ENCODE measurements around the gene SLC2A3. TPM values are rescaled to one million over a fixed set of nuclear protein-coding genes. Genes with fewer than 3 reads are reported as not detected.
"Not testable (repeated sequence)": the region's sequence is repeated elsewhere in the genome, so short reads cannot be mapped to it uniquely, and the experiment has no call there.

Gene SLC2A3
- polyA plus RNA-seq, 3 donors, result 16.3 to 31.4 (median 25.3) TPM

DNA sequence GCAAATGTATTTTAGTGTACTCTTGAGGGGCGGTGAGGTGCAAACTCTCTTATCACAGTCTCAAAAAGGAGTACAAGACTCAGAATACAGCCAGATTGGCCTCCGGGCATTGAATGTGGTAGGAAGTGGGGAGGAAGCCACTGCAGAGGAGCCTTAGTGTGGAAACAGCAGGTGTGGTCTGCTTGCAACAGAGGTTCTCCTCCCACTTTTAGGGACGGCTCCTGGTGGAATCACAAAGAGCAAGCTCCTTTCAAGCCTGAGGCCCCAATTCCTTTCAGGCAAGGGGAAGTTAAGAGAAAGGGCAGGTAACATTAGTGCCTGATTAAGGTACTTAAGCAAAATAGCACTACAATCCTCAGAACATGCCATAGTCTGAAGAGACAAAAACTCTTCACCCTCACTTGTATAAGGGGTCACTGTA is 23.7 kb upstream of the SLC2A3 start:
- DNase-seq (ENCODE audit: extremely low read depth in 1 of 11, low read depth in 9 of 11, low spot score in 4 of 11), result no peak

DNA sequence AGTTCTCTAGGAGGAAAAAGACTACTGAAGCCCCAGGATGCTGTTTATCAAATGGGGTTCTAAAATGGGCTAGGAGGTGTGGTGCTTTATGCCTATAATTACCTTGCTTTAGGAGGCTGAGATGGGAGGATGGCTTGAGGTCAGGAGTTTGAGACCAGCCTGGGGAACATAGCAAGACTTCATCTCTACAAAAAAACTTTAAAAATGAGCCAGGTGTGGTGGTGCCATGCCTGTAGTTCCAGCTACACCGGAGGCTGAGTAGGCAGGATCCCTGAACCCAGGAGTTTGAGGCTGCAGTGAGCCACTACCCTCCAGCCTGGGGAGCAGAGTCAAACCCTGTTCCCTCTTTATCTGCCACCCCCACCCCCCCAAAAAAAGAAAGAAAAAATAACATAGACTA is 23.3 kb upstream of the SLC2A3 start:
- DNase-seq (ENCODE audit: extremely low read depth in 1 of 11, low read depth in 9 of 11, low spot score in 4 of 11), result no peak

DNA sequence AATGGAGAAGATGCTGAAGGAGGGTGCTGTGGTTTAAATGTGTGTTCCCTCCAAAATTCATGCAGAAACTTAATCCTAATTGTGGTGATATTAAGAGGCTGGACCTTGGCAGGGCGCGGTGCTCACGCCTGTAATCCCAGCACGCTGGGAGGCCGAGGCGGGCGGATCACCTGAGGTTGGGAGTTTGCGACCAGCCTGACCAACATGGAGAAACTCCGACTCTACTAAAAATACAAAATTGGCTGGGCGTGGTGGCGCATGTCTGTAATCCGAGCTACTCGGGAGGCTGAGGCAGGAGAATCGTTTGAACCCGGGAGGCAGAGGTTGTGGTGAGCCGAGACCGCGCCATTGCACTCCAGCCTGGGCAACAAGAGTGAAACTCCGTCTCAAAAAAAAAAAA is 18.9 kb upstream of the SLC2A3 start:
- not testable (repeated sequence) for DNase-seq (ENCODE audit: extremely low read depth in 1 of 11, low read depth in 9 of 11, low spot score in 4 of 11)

DNA sequence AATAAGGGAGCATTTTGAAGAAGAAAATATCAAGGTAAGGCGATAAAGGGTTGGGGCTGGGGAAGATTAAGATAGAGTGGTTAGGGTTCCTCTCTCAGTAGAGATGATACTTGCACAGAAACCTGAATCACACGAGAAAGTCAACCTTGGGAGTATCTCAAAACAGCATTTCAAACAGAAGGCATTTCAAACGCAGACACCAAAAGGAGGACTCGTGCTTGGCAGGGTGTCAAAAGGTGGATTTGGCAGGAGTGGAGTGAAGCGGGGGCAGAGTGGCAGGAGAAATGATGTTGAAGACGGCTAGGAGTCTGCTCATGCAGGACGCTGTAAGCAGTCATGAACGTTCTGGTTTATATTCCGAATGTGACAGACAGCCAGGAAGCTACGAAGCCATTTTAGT is 18.4 kb upstream of the SLC2A3 start:
- DNase-seq (ENCODE audit: extremely low read depth in 1 of 11, low read depth in 9 of 11, low spot score in 4 of 11), result not testable (repeated sequence)

DNA sequence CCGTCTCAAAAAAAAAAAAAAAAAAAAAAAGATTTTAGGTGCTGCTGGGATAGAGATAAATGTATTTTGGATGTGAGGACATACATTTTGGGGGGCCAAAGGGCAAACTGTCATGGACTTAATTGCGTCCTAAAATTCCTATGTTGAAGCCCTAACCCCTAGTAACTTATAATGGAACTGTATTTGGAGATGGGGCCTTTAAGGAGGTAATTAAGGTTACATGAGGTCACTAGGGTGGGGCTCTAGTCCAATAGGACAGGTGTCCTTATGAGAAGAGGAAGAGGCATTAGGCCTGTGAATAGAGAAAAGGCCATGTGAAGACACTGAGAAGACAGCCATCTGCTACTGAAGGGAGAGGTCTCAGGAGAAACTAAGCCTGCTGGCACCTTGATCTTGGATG is 17.9 kb upstream of the SLC2A3 start:
- not testable (repeated sequence) for DNase-seq (ENCODE audit: extremely low read depth in 1 of 11, low read depth in 9 of 11, low spot score in 4 of 11)

DNA sequence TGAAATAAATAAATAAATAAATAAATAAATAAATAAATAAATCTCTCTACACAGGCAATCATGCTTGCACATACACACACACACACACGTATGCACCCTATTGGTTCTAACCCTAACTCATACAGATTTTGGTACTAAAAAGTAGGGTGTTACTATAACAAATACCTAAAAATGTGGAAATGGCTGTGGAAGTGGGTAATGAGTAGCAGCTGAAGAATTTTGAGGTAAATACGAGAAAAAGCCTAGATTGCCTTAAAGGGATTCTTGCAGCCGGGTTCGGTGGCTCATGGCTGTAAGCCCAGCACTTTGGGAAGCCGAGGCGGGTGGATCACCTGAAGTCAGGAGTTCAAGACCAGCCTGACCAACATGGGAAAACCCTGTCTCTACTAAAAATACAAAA is 15.7 kb upstream of the SLC2A3 start:
- DNase-seq (ENCODE audit: extremely low read depth in 1 of 11, low read depth in 9 of 11, low spot score in 4 of 11), result no peak

DNA sequence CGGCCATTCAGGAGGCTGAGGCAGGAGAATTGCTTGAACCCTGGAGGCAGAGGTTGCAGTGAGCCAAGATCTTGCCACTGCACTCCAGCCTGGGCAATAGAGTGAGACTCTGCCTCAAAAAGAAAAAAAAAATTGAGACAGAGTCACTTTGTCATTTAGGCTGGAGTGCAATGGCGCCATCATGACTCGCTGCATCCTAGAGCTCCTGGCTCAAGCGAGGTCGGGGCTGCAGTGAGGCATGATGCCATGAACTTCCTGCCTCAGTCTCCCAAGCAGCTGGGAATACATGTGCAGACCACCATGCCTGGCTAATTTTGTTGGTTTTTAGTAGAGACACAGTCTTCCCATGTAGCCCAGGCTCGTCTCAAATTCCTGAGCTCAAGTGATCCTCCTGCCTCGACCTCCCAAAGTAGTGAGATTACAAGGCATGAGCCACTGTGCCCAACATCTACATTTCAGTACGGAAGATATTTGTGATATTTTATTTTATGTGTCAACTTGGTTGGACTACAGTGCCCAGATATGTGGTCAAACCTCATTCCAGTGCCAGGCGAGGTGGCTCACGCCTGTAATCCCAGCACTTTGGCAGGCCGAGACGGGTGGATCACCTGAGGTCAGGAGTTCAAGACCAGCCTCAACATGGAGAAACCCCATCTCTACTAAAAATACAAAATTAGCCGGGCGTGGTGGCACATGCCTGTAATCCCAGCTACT is 14.4 kb upstream of the SLC2A3 start:
- DNase-seq (ENCODE audit: extremely low read depth in 1 of 11, low read depth in 9 of 11, low spot score in 4 of 11), result not testable (repeated sequence)

DNA sequence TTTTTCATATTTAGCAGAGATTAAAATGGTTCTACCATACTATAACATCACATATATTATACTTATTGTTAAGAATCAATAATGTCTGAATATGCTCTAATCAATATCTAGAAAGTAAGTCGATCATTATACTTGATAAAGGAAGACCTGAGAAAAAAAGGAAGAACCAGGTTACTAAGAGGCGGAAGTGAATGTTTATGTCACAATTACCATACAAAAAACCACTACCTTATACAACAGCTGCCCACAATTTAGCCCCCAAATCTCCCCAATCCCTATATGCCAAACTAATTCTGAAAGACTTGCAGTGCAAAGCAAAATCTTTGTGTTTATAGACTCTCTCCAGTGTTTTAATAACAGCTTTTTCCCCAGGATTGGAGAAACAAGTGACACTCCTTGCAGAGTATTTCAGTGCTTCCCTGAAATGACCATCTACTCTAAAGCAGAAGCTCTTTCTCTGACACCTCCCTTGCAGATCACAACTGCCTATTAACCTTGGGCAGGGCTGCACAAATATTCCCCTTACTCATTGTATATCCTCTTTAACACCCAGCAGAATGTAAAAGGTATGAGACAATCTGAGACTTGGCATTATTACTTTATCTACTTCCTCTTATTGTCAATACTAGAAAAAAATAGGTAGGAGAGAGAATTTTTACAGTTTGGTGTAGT is 12.7 kb upstream of the SLC2A3 start:
- no peak for DNase-seq (ENCODE audit: extremely low read depth in 1 of 11, low read depth in 9 of 11, low spot score in 4 of 11)

DNA sequence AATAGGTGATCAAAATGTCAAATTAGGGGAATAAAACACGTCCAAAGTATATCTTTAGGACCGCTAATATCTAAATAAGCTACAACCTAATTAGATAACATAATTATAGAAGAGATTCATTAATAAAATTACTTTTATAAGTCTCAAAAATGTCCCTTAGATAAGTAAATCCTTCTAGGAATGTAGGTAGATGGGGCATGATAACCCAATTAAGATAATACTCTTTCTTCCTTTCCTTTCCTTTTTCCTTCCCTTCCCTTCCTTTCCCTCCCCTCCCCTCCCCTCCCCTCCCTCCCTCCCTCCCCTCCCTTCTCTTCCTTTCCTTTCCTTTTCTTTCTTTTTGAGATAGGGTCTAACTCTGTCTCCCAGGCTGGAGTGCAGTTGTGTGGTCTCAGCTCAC is 11.0 kb upstream of the SLC2A3 start:
- no peak for DNase-seq (ENCODE audit: extremely low read depth in 1 of 11, low read depth in 9 of 11, low spot score in 4 of 11)

DNA sequence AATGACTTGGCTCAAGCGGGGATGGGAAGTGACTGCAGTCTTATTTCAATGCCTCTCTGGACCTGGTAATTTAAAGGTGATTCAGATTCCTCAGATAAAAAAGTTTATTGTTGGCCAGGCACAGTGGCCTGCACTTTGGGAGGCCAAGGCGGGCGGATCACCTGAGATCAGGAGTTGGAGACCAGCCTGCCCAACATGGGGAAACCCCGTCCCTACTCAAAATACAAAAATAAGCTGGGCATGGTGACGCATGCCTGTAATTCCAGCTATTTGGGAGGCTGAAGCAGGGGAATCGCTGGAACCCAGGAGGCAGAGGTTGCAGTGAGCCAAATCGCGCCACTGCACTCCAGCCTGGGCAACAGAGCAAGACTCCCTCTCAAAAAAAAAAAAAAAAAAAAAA is 8.8 kb upstream of the SLC2A3 start:
- DNase-seq (ENCODE audit: extremely low read depth in 1 of 11, low read depth in 9 of 11, low spot score in 4 of 11), result not testable (repeated sequence)

DNA sequence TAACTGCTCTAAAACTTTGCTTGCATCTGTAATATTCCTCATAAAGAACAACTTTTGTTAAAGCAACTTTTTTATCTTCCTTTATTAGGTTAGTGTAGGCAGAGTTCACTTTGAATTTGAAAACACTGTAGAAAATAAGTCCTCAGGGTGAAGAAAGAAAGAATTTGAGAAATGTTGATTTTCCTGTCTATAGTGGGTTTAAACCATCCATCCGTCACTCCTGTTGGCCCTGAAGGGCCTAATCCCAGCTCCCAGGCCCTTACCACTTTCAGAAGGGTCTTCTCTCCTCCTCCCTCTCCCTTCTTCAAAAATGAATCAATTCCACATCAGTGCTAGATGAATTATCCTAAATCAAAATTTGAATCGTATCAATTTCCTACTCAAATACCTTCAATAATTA is 4.9 kb upstream of the SLC2A3 start:
- DNase-seq (ENCODE audit: extremely low read depth in 1 of 11, low read depth in 9 of 11, low spot score in 4 of 11), result no peak

DNA sequence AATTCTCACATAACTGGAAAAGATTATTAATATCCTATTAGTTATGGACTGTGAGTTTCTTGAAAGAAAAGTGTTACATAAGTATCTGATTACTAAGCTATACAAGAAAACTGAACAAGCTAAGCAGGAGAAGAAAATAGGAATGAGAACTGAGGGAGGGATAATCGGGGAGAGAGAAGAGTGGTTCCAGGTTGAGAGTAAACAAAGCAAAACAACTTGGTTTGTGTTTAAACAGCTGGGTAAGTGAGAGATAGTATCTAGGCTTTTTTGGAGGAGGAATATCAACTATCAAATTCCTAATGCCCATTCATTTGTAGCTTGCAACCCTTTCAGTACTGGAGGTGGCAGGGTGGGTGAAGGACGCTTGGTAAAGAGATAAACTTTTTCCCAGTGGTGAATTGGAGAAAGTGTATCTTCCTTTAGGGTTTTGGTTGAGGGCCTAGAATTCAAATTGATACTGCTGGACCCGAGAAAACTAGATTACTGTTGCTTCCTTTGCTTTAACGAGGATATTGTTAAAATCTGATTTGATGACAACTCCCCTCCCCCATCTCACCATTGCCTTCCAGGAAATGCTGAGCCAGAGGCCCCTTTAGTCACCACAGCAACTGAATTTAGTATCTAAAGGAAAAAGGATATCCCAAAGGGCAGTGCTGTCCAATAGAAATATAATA is 2.0 kb upstream of the SLC2A3 start:
- DNase-seq (ENCODE audit: extremely low read depth in 1 of 11, low read depth in 9 of 11, low spot score in 4 of 11), result no peak

DNA sequence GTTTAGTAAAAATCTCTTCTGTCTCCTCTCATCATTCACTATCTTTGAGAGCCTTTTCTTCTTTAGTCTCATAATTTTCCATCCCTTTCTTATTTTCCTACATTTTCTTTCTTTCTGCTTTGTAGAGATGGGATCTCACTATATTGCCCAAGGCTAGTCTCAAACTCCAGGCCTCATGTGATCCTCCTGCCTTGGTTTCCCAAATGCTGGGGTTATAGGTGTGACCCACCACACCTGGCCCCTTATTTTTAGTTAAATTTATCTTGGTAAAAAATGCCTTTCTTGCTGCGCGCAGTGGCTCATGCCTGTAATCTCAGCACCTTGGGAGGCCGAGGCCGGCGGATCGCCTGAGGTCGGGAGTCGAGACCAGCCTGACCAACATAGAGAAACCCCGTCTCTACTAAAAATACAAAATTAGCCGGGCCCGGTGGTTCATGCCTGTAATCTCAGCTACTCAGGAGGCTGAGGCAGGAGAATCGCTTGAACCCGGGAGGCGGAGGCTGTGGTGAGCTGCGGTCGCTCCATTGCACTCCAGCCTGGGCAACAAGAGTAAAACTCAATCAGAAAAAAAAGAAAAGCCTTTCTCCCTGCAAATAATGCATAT is 996 bp downstream of the SLC2A3 start:
- no peak for DNase-seq (ENCODE audit: extremely low read depth in 1 of 11, low read depth in 9 of 11, low spot score in 4 of 11)

DNA sequence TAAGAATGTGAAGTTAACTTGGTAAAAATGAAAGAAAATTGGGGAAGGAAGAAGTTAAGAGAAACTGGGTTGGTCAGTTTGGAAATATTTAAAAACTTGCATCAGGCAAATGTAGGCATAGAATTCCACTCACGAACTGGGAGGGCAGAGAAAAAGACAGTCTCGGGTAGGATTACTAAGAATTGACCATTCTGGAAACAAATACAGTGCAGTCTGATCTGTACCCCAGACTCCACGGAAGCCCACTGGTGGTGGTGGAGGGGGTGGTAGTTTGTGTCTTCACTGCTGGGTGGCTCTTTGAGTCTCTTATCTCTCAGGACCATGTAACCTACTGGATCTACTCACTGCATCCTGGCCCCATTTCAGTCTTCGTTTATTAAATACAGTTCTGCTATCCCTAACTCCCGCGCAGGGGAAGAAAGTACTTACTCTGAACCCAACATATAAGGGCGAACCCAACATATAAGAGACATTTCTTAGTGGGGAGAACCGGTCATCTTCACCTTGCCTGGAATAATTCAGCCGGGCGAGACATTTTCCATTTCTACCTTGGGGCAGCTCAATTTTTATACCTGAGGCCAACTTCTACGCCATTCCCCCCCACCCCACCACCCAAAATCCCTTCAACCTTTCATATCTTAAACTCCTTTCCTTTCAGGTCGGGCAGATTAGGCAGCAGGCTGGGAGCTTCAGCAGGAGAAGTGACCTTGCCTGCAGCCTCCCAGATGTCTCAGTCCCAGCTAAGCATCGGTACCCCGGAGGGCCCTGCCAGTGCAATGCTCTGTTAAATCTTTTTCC is 1.7 kb downstream of the SLC2A3 start:
- no peak for DNase-seq (ENCODE audit: extremely low read depth in 1 of 11, low read depth in 9 of 11, low spot score in 4 of 11)

DNA sequence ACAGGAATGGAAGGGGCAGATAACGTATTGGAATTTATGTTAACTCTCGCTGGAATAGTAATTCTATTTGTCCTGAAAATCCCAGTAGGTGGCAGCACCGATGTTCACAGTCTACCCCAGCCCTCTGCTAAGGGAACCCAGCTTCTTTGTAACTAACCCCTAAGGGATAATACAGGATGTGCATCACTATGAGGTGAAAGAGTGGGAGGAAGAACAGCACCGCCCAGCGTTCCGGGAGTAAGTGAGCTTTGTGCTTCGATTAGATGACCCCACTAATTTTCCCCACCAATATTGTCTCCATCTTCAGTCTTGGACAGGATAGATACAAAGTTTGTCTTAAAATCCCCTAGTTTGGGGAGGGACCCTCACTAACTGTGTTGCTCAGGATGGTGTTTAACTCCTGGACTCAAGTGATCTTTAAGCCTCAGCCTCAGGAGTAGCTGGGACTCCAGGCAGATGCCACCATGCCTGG is 2.7 kb downstream of the SLC2A3 start:
- peak in 10 of 11 donors; percentile 69 to 94 (median 76) for DNase-seq (ENCODE audit: extremely low read depth in 1 of 11, low read depth in 9 of 11, low spot score in 4 of 11)

DNA sequence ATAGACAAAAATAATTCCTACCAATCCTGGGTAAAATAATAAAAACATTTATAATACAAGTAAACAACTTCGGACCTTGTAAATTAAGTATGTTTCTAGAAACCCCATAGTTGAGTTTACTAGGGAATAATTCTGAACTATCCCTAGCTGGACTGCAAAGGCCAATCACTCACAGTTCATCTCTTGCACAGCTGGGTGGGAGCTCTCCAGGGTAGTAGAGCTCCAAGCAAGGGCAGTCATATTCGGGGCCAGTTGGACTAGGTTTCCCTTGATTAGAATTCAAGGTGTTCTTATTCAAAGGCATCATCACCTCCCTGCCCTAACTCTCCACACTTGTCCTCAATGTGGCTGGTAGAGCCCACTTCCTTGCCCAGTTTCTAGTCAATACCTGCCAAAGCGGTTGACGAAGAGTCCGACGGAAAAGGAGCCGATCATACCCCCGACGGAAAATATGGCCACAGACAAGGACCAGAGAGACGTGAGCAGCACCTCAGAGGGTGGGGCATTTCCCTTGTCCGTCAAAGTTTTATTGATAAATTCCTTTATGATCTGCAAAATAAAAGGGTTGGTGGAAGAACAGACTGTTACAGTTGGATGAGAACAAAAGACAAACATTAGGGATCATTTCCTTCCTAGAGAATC is 3.3 kb downstream of the SLC2A3 start:
- DNase-seq (ENCODE audit: extremely low read depth in 1 of 11, low read depth in 9 of 11, low spot score in 4 of 11), result not testable (repeated sequence)

DNA sequence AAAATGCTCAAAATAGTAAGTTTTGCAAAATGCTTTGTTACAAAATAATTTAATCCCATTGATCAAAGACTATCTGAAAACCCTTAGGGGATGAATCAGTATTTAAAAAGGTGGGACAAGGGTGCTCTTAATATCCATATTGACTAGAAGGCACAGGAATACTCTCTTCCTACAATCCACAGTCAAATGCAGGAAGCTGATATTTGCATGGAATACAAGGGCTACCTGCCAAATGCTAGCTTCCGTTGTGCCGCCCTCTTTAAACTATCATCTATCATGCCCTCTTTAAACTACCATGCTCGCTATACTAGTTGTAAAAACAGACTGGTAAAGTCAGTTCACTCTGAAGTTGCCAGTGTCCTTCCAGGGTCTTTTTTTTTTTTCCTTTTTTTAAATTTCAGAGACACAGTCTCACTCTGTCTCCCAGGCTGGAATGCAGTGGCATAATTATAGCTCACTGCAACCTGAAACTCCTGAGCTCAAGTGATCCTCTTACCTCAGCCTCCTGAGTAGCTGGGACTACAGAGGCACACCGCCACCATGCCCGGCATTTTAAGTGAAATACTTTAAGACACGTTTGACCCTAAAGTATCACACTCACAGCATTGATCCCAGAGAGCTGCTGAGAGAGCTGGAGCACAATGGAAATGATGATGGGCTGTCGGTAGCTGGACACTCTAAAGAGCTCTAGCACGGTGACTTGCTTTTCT is 6.7 kb downstream of the SLC2A3 start:
- no peak for DNase-seq (ENCODE audit: extremely low read depth in 1 of 11, low read depth in 9 of 11, low spot score in 4 of 11)

DNA sequence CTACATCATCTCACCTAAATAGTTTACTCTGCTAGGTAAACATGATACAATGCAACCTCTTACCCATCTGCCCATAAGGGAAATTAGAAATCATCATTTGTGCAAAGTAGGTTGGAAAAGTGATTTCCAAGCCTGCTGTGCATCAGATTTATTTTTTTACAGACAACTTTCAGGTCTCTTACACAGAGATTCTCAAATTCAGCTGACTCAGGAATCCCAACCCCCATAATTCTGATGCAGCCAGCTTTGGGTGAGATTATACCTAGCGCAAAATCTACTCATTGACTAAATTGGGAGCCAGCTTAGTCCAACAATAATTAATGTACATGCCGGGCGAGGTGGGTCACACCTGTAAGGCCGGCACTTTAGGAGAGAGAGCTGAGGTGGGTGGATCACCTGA is 8.5 kb downstream of the SLC2A3 start:
- no peak for DNase-seq (ENCODE audit: extremely low read depth in 1 of 11, low read depth in 9 of 11, low spot score in 4 of 11)

Data from renal cortex interstitium (tissue), 11 donors.